Measurements from ENCODE around the gene MYO16. TPM values are rescaled to one million over a fixed set of nuclear protein-coding genes. Genes with fewer than 3 reads are reported as not detected.

Gene MYO16
- total RNA-seq, 1 donor, result not detected

DNA sequence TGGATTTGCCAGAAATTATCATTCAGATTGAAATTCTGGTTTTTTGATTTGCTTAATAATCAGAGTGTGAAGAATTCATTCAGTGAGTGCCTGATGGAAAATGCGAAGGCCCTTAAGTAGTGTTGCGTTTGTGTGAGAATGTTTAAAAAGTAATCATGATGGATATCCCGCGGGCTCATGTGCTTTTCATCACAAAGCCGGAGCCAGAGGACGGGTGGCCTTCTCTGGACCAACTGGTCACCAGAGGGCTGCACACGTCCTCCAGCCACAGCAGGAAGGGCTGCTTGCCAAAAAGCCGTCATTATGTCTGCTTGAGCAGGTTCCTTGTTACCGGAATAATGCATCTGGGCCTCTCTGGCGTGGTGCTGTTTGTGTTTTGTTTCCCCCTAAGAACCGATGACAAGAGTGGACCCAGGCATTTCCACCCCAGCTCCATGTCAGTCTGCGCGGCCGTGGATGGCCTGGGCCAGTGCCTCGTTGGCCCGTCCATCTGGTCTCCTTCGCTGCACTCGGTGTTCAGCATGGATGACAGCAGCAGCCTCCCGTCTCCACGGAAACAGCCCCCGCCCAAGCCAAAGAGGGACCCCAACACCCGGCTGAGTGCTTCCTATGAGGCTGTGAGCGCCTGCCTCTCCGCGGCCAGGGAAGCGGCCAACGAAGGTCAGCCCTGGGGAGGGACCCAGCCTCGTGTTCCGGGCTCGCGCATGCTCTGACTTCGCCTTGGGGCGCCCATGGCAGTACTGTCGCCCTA is 497.7 kb downstream of the MYO16 start:
- H4K20me1 ChIP-seq (ENCODE audit: insufficient read depth, low read length), result no peaks in the 10 kb centered on the region
- no peaks in the 10 kb centered on the region for H3K9me3 ChIP-seq (ENCODE audit: low read depth, low read length)
- DNase-seq (ENCODE audit: insufficient read length, low spot score, missing footprints), result no peak
- H3K4me1 ChIP-seq (ENCODE audit: insufficient read depth, low read length), result no peaks in the 10 kb centered on the region
- H3K27ac ChIP-seq (ENCODE audit: low read depth, low read length), result no peak overlapping the region
- H3K4me3 ChIP-seq (ENCODE audit: insufficient read depth, low read length), result no peak overlapping the region
- no peak overlapping the region for H2AFZ ChIP-seq (ENCODE audit: low read length)
- no peaks in the 10 kb centered on the region for H3K79me2 ChIP-seq (ENCODE audit: insufficient read depth, low read length)
- no peaks in the 10 kb centered on the region for H3K27me3 ChIP-seq (ENCODE audit: insufficient read depth, low read length)
- TF ChIP-seq, protein P1, sequence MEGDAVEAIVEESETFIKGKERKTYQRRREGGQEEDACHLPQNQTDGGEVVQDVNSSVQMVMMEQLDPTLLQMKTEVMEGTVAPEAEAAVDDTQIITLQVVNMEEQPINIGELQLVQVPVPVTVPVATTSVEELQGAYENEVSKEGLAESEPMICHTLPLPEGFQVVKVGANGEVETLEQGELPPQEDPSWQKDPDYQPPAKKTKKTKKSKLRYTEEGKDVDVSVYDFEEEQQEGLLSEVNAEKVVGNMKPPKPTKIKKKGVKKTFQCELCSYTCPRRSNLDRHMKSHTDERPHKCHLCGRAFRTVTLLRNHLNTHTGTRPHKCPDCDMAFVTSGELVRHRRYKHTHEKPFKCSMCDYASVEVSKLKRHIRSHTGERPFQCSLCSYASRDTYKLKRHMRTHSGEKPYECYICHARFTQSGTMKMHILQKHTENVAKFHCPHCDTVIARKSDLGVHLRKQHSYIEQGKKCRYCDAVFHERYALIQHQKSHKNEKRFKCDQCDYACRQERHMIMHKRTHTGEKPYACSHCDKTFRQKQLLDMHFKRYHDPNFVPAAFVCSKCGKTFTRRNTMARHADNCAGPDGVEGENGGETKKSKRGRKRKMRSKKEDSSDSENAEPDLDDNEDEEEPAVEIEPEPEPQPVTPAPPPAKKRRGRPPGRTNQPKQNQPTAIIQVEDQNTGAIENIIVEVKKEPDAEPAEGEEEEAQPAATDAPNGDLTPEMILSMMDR (IDR thresholded peaks at IDR 0.05; ENCODE audit: extremely low read depth, low read depth, low read length), result no peak
- no peak overlapping the region for H3K4me2 ChIP-seq (ENCODE audit: insufficient read depth, low read length)
- no peaks in the 10 kb centered on the region for H3K36me3 ChIP-seq (ENCODE audit: insufficient read depth, low read length)

DNA sequence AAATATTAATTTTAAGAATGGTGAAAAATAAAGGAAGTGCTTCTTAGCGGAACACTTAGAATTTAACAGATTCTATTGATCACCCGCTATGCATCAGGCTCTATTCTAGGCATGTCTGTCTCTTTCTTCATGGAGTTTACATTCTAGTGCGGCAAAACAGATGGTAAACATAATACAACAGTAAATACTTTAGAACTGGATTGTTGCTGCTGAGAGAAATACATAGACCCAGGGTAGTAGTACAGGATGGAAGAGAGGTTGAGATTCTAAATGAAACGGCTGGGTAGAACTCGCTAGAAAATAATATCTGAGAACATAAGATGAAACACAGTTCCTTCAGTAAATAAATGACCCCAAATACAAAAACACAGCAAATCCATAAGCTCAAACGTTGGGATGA is 498.7 kb downstream of the MYO16 start:
- Histone ChIP-seq H3K9me3 (ENCODE audit: low read depth, low read length) (no peaks in the 10 kb centered on the region), H3K79me2 (ENCODE audit: insufficient read depth, low read length) (no peaks in the 10 kb centered on the region), H3K4me2 (ENCODE audit: insufficient read depth, low read length) (no peak overlapping the region), H3K4me1 (ENCODE audit: insufficient read depth, low read length) (no peaks in the 10 kb centered on the region), H3K4me3 (ENCODE audit: insufficient read depth, low read length) (no peak overlapping the region), H3K27me3 (ENCODE audit: insufficient read depth, low read length) (no peaks in the 10 kb centered on the region), H3K36me3 (ENCODE audit: insufficient read depth, low read length) (no peaks in the 10 kb centered on the region), H3K27ac (ENCODE audit: low read depth, low read length) (no peak overlapping the region), H4K20me1 (ENCODE audit: insufficient read depth, low read length) (no peaks in the 10 kb centered on the region), H2AFZ (ENCODE audit: low read length) (no peak overlapping the region)
- DNase-seq (ENCODE audit: insufficient read length, low spot score, missing footprints), result no peak
- TF ChIP-seq, protein P1 (IDR thresholded peaks at IDR 0.05; ENCODE audit: extremely low read depth, low read depth, low read length), result no peak

DNA sequence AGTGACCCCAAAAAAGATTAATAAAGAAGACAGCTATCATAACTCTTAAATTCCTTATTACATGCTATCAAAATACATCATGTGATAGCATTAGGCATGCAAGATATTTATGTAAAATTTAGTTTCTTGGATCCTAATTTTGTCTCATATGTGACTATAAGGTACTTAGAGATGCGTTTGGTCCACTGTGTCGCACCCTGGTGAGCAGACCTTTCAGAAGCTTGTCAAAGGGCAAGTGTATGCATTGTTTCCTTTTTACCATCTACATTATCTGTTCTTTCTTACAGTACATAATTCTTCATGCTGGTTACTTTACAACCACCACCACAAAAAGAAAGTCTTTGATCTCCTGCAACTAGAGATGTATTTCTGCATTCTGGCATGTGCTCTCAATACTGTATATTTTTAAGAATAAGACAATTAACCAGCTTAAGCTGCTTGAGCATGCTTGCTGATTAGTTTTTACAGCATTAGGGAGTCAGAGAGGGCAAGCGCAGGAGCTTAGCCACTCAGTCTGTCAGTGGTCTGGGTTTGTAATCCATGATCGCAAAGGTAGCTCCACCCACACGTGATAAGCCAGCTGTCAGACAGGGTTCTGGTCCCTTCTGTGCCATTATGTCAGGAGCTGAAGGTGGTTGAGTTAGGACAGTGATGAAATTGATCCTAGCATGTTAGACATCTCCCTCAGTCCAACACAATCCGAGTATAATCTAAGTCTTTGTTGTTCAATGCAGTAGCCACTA is 500.9 kb downstream of the MYO16 start:
- Histone ChIP-seq H3K4me3 (ENCODE audit: insufficient read depth, low read length) (no peak overlapping the region), H3K27me3 (ENCODE audit: insufficient read depth, low read length) (no peaks in the 10 kb centered on the region), H4K20me1 (ENCODE audit: insufficient read depth, low read length) (no peaks in the 10 kb centered on the region), H3K36me3 (ENCODE audit: insufficient read depth, low read length) (no peaks in the 10 kb centered on the region), H3K4me2 (ENCODE audit: insufficient read depth, low read length) (no peak overlapping the region), H3K9me3 (ENCODE audit: low read depth, low read length) (no peaks in the 10 kb centered on the region), H3K79me2 (ENCODE audit: insufficient read depth, low read length) (no peaks in the 10 kb centered on the region), H3K4me1 (ENCODE audit: insufficient read depth, low read length) (no peaks in the 10 kb centered on the region), H2AFZ (ENCODE audit: low read length) (no peak overlapping the region), H3K27ac (ENCODE audit: low read depth, low read length) (no peak overlapping the region)
- DNase-seq (ENCODE audit: insufficient read length, low spot score, missing footprints), result no peak
- TF ChIP-seq, protein P1 (IDR thresholded peaks at IDR 0.05; ENCODE audit: extremely low read depth, low read depth, low read length), result no peak

DNA sequence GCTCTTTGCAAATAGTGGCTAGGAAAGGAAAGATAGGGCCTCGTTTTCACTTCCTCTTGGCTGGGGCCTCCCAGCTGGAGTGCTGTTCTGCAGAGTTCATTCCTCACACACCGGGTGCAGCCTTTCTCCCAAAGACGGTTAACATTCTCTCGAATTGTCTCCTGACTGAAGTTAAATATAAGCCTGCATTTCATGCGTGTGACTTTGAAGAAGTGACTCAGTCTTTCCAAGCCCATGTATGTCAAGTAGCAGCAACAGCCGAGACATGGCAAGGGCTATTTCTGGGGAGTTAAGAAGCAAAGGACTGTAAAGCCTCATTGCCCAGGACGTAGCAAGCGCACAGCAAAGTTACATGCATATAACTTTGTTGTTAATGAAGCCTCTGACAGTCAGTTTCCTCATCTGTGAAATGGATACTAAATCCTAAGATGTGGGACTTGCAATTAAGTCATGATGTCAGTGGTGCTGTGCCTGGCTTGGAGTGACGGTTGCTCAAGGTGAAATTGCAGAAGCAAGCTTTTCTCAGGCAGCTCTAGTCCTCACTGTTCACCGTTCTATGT is 502.4 kb downstream of the MYO16 start:
- Histone ChIP-seq H3K4me1 (ENCODE audit: insufficient read depth, low read length) (no peaks in the 10 kb centered on the region), H3K36me3 (ENCODE audit: insufficient read depth, low read length) (no peaks in the 10 kb centered on the region), H4K20me1 (ENCODE audit: insufficient read depth, low read length) (no peaks in the 10 kb centered on the region), H3K4me2 (ENCODE audit: insufficient read depth, low read length) (no peak overlapping the region), H3K9me3 (ENCODE audit: low read depth, low read length) (no peaks in the 10 kb centered on the region), H3K27ac (ENCODE audit: low read depth, low read length) (no peak overlapping the region), H2AFZ (ENCODE audit: low read length) (no peak overlapping the region), H3K4me3 (ENCODE audit: insufficient read depth, low read length) (no peak overlapping the region), H3K27me3 (ENCODE audit: insufficient read depth, low read length) (no peaks in the 10 kb centered on the region), H3K79me2 (ENCODE audit: insufficient read depth, low read length) (no peaks in the 10 kb centered on the region)
- TF ChIP-seq, protein P1 (IDR thresholded peaks at IDR 0.05; ENCODE audit: extremely low read depth, low read depth, low read length), result no peak
- DNase-seq (ENCODE audit: insufficient read length, low spot score, missing footprints), result no peak

Data from osteoblast (primary cell).